ENCODE results near the gene QPCTL.

GRCh38 chr19:45645068-45645630, 47.3 kb upstream of the QPCTL start:
- TF ChIP-seq, protein P1, sequence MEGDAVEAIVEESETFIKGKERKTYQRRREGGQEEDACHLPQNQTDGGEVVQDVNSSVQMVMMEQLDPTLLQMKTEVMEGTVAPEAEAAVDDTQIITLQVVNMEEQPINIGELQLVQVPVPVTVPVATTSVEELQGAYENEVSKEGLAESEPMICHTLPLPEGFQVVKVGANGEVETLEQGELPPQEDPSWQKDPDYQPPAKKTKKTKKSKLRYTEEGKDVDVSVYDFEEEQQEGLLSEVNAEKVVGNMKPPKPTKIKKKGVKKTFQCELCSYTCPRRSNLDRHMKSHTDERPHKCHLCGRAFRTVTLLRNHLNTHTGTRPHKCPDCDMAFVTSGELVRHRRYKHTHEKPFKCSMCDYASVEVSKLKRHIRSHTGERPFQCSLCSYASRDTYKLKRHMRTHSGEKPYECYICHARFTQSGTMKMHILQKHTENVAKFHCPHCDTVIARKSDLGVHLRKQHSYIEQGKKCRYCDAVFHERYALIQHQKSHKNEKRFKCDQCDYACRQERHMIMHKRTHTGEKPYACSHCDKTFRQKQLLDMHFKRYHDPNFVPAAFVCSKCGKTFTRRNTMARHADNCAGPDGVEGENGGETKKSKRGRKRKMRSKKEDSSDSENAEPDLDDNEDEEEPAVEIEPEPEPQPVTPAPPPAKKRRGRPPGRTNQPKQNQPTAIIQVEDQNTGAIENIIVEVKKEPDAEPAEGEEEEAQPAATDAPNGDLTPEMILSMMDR (IDR thresholded peaks at IDR 0.05; ENCODE audit: low read length), result no peak
- TF ChIP-seq EZH2 (IDR thresholded peaks at IDR 0.05; ENCODE audit: borderline replicate concordance, low read length), result no peak
